Kidney glomerular epithelial cell (primary cell): ENCODE data around the gene FAU.
"Not testable (repeated sequence)": the region's sequence is repeated elsewhere in the genome, so short reads cannot be mapped to it uniquely, and the experiment has no call there.

ENCODE experiments used
- DNase-seq: peaks from one replicate; lab custom pipeline; 2025; lab: John Stamatoyannopoulos, UW

The FAU gene

GRCh38 chr11:65121865-65122696 is at the start of gene FAU, which contains the start of gene MRPL49:
FAU (minus strand) TSS chr11:65122134; CDS start chr11:65121813, 321 bp downstream.
MRPL49 (plus strand) TSS chr11:65122321; CDS start chr11:65122347, 26 bp downstream.
- DNase-seq, result peak; percentile 97

GRCh38 chr11:65170058-65170534 is 48.2 kb upstream of the FAU start, which contains the start of gene SPDYC:
SPDYC (plus strand) TSS chr11:65170233; CDS start chr11:65171358, 1,125 bp downstream.
- DNase-seq, result no peak

DNA sequence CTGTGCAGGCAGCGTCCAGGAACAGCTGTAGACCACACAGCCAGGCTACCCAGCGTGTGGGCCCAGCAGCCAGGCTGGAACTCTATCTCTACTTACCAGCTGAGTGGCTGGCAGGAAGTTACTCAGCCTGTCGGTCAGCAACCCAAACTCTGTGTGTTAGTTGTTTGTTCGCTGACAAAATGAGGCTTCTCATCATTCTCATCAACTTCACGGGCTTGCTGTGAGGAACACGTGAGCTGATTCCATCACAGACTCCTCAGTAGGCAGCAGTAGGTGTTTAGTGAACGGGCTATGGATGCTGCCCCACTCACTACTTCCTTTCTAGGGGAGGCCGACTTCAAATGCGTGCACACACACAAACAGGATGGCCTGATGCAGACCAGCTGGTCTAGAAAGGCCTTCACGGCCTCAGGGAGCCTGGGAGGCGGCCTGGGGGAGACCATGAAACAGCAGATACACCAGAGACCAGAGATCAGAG is 47.3 kb upstream of the FAU start:
- DNase-seq, result no peak

- no peak for DNase-seq
These were observed 45.7 kb upstream of the FAU start for GRCh38 chr11:65167656-65168055.

- no peak for DNase-seq
These were observed 45.0 kb upstream of the FAU start for GRCh38 chr11:65166893-65167292.

GRCh38 chr11:65165410-65166317 is 43.7 kb upstream of the FAU start:
- DNase-seq, result no peak

DNA sequence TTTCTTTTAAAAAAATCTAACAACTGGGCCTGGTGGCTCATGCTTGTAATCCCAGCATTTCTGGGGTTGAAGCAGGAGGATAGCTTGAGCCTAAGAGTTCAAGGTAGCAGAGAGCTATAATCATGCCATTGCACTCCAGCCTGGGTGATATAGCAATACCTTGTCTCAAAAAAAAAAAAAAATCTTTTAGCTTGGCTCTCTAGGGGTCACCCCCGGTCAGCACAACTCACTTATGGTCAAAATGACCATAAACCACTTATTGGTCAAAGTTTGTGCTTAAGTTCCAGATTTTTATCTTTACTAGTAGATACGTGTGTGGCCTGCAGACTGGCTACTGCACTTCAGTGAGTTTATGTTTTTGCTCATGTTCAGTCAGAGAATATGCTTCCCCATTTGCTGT is 41.8 kb upstream of the FAU start:
- DNase-seq, result no peak

DNA sequence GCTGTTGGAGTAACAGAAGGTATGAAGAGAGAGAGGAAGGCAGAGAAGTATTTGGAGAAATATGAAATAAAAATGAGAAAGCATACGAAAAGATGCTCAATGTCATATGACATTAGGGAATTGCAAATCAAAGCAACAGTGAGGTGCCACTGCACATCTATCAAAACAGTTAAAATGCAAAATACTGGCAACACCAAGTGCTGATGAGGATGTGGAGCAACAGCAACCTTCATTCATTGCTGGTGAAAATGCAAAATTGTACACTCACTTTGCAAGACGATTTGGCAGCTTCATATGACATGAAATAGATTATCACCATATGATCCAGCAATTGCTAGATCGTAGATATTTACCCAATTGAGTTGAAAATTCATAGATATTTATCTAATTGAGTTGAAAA is 38.7 kb upstream of the FAU start:
- no peak for DNase-seq

DNA sequence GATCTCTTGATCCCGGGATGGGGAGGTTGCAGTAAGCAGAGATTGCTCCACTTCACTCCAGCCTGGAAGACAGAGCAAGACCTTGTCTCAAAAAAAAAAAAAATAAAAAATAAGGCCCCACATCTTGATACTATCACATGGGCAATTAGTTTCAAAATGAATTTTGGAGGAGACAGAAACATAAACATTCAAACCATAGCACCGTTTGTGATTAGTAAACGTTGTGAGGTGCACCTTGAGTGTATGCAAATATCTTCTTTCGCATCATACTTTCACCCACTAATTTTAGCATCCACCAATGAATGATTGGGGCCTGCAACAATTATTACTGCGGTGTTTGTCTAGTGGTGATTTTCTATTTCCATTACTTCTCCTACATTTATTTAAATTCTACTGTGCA is 37.1 kb upstream of the FAU start:
- no peak for DNase-seq

DNA sequence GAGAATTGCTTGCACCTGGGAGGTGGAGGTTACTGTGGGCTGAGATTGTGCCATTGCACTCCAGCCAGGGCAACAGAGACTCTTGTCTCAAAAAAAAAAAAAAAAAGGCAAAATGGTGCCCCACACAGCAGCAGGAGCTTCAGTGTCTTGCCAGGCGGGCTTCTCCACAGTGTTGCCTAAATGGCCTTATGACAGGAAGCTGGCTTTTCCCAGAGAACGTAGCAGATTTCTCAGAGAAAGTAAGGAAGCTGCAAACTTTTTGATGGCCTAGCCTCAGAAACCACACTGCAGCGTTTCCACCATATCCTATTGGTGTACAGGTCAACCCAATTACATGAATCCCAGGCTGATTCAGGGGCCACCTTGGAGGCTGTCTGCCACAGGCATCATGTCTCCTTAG is 35.4 kb upstream of the FAU start:
- DNase-seq, result no peak

GRCh38 chr11:65156926-65157325 is 35.0 kb upstream of the FAU start:
- DNase-seq, result no peak

GRCh38 chr11:65156256-65156655 is 34.3 kb upstream of the FAU start:
- no peak for DNase-seq

DNA sequence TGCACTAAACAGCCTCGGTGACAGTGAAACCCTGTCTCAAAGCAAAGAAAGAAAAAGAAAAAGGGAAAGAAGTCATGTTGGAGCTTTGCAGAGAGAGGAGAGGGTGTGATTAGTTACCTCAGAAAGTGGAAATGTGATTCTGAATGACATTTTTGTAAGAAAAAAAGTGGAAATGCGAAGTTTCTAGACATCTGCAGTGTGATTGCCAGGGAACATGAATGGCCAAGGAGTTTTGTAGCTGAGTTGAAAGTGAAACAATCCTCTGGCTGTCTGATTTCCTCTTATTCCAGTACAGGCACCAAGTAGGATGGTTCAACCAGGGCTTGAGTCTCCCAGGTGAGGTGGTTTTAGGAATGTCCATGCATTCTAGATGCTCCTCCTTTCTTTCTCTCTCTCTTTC is 30.2 kb upstream of the FAU start:
- no peak for DNase-seq

DNA sequence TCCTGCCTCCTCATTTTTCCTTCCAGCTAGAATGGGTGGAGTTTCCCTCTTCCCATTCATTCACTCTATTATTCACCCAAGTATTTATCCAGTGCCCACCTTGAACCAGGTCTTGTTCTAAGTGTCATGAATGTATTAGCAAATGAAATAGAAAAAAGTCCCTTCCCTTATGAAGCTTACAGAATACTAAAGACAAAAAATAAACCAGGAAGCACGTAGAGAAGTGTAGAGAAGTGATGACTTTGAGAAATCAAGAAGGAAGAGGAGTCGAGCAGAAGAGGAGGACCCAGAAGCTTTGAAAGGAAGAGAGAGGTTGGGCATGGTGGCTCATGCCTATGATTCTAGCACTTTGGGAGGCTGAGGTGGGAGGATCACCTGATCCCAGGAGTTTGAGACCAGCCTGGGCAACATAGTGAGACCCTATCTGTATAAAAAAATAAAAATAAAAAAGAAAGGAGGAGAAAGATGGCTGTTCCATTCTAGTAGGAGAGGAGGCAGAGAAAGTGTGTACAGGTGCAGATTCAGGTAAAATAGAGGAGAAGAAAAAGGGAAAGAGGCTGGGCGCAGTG is 29.5 kb upstream of the FAU start:
- no peak for DNase-seq

DNA sequence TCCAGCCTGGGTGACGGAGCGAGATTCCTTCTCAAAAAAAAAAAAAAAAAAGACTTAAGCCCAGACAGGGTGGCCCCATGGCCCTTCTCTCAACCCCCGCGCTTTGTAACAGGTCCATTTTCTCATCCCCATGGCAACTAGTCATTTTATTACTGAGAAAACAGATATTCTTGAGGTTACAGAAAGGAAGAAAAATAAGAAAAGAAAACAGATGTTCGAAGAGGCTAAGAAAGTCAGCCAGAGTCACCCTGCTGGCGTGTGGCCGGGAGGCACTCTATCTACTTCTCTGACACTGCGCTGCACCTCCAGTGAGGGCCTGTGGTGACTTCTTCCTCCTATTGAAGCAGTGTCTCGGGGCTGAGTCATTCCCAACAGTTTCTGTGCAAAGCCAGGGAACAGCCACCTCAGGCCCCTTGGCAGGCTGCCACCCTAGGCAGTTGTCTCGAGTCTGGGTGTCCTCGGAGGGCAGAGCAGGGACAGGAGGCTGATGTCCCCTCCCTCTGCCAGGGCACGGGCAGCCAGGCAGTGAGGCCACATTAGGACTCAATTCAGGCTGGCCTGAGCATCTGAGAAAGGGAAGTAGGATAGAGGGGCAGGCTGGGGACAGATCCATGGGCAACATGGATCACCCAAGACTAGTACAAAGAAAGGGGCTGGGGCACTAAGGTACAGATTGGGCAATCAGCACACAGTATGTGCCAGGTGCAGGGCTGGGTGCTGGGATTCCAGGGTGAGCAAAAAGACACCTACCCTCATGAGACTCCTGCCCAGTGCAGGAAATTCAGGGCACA is 28.8 kb upstream of the FAU start:
- DNase-seq, result peak; percentile 58

- not testable (repeated sequence) for DNase-seq
These were observed 28.2 kb upstream of the FAU start for GRCh38 chr11:65150131-65150508.

DNA sequence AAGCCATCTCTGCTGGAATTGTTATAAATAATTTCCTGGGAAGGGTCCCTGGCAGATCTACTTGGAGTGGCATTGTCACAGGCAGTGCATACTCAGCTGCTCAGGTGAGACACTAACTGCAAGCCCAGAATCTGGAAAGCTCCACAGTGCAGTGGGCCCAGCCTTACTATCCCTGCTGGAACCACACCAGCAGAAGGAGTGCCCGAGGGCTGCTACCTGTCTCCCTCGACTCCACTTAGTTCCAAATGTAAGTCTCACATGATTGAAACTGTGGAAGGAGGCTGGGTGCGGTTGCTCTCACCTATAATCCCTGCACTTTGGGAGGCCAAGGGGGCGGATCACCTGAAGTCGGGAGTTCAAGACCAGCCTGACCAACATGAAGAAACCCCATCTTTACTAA is 26.7 kb upstream of the FAU start:
- DNase-seq, result no peak

DNA sequence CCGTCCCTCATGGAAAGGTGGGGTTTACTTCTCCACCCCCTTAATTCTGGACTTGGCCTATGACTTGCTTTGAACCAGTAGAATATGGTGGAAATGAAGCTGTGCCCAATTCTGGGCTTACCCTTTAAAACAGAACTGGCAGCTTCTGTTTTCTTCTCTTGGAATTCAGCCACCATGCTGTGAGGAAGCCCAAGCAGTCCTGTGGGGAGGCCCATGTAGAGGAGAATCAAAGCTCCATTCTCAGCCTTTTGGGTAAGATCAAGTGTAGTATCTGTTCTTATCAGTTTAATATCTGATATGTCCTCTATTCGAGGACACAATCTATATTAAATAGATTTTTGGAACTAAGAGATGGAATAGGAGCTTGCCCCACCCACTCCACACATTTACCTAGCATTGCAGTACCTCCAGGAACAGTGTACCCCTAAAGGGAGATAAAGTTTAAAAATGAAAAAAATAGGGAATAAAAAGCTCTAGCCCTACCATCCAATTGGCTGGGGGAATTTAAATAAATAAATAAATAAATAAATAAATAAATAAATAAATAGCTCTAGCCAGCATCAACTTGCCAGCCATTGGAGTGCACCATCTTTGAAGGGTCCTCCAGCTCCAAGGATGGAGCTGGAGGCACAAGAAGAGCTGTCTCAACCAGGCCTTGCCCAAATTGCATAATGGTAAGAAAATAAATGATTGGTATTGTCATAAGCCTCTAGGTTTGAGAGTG is 25.6 kb upstream of the FAU start:
- DNase-seq, result no peak

DNA sequence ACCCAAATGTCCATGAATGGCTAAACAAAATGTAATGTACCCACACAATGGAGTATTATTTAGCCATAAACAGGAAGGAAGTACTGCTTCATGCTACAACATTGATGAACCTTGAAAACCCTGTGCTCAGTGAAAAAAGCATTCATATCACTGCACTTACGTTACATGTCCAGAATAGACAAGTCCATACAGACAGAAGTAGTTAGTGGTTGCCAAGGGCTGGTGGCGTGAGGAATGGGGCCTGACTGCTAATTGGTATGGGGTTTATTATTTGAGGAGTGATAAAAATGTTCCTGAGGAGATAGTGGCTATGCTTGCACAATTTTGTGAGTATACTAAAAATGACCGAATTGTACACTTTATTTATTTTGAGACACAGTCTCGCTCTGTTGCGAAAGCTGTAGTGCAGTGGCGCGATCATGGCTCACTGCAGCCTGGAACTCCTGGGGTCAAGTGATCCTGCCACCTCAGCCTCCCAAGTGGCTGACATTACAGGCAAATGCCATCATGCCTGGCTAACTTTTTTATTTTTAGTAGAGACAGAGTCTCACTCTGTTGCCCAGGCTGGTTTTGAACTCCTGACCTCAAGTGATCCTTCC is 20.1 kb upstream of the FAU start:
- no peak for DNase-seq

DNA sequence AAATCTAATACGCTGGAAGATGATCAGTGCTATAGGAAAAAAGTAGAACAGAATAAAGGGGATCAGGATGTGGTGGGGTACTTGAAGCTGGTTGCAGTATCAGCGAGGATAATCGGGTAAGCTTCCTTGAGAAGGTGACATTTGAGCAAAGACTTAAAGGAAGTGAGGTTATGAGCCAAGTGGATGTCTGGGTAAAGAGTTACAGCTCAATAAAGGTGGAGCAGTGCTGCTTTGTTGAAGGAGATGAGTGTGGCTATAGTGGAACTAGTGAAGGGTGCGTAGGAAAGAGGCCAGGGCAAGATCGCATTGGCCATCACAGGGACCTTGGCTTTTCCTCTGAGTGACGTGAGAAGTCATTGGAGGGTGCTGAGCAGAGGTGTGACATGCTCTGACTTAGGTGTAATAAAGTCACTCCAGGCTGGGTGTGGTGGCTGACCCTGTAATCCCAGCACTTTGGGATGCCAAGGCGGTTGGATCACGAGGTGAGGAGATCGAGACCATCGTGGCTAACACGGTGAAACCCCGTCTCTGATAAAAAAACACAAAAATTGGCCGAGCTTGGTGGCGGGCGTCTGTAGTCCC is 14.7 kb upstream of the FAU start:
- no peak for DNase-seq
